GM15510 (cell line): Measurements from ENCODE around the gene STK32B.

Source experiments
- POLR2A ChIP-seq: IDR thresholded peaks from 3 replicates; pipeline ENCODE4 v1.6.1; 2011; ENCODE audit warnings: borderline replicate concordance; ENCODE audit not compliant: insufficient read length; ENCODE audit errors: extremely low read depth

The STK32B gene

DNA sequence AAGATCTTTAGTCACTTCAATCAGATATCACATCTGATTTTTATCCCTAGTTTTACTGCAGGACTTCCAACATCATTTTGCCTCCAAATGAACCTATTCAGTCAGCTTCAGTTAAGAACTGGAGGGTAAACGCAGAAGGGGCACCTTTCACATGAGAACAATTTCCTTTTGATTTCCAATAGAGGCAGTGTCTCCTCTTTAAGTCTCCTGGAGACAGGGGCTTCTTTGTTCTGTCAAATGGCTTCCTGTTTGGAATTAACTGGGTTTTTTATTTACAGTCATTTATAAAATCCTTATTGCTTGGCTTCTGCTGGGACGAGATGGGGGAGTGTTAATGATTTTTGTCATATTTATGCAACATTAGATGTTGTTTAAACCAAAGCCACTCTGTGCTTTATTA is 164.0 kb downstream of the STK32B start:
- no peak for TF ChIP-seq POLR2A

GRCh38 chr4:5217421-5217820 is 166.1 kb downstream of the STK32B start:
- TF ChIP-seq POLR2A = no peak

DNA sequence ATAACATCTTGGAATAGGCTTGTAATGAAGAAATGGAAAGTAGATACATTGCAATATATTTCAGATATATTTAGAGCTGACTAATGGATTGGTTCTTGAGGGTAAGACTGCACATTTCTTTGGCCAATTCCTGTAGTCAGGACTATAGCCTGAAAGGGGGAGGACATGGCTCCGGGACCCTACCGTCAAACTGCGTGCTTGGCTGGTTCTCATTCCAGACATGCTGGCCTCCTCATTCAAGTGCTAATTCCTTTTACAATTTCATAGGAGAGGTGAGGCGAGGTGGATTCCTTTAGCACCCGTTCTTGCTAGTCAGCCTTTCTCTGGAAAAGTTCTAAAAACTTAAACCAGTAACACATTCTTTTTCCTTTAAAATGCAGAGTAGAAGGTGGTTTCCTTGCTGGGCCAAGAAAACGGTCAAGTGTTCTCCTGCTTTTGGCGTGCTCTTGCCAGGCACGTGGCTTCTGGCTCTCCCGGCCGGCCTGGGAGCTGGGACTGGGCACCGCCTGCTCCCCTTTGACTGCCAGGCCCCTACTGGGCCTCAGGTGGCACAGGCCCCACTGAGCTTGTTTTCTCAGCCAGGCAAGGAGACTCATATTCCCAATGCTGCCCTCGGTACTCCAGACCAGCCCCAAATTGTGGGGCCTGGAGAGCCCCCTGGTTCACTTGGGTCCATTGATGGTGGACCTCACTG is 167.2 kb downstream of the STK32B start:
- no peak for TF ChIP-seq POLR2A

GRCh38 chr4:5220028-5220427 is 168.7 kb downstream of the STK32B start:
- TF ChIP-seq POLR2A = no peak

DNA sequence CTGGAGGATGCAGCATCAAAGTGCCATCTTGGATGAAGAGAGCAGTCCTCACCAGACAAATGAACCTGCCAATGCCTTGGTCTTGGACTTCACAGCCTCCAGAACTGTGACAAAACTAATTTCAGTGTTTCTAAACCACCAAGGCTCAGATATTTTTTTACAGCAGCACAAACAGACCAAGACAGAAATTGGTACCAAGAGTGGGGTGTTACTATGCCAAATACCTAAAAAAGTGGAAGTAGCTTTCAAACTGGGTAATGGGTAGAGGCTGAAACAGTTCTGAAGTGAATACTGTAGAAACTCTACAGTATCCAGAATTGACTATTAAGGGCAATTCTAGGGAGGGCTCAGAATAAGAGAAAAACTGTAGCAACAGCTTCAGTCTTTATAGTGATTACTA is 170.8 kb downstream of the STK32B start:
- no peak for TF ChIP-seq POLR2A

GRCh38 chr4:5222951-5223350 is 171.7 kb downstream of the STK32B start:
- no peak for TF ChIP-seq POLR2A

- no peak for TF ChIP-seq POLR2A
Observed at GRCh38 chr4:5224340-5224739, 173.1 kb downstream of the STK32B start.

DNA sequence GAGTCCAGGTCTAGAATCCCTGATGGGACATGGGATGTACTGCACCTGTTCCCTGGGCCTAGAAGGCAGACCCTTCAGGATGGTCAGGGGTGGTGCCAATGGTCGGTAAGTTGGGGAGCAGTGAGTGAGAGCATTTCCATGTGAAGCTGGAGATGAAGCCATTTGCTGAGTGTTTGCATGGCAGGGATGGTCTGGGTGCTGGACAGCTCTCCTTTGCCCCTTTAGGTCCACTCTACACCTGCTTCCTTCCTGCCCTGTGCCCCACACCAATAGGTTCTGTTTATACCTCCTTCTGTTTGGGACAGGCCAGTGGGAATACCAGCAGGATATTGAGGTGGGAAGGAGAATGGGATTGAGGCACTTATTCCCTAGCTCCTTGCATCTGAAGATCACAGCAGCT is 181.3 kb downstream of the STK32B start:
- TF ChIP-seq POLR2A = no peak

- no peak for TF ChIP-seq POLR2A
Observed at GRCh38 chr4:5237086-5237660, 185.9 kb downstream of the STK32B start.

- no peak for TF ChIP-seq POLR2A
Observed at GRCh38 chr4:5238173-5238572, 186.9 kb downstream of the STK32B start.

GRCh38 chr4:5247735-5248134 is 196.5 kb downstream of the STK32B start:
- no peak for TF ChIP-seq POLR2A

DNA sequence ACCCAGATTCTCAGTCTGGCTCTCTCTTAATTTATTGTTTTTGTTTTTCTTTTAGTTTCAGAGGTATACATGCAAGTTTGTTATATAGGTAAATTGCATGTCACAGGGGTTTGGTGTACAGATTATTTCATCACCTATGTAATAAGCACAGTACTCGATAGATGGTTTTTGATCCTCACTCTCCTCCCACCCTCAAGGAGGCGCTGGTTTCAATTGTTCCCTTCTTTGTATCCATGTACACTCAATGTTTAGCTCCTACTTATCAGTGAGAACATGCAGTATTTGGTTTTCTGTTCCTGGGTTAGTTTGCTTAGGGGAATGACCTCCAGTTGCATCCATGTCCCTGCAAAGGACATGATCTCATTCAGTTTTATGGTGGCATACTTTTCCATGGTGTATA is 198.4 kb downstream of the STK32B start:
- no peak for TF ChIP-seq POLR2A

GRCh38 chr4:5256421-5256820 is 205.1 kb downstream of the STK32B start:
- TF ChIP-seq POLR2A = no peak

GRCh38 chr4:5257086-5257485 is 205.8 kb downstream of the STK32B start:
- no peak for TF ChIP-seq POLR2A

GRCh38 chr4:5259471-5259870 is 208.2 kb downstream of the STK32B start:
- no peak for TF ChIP-seq POLR2A

DNA sequence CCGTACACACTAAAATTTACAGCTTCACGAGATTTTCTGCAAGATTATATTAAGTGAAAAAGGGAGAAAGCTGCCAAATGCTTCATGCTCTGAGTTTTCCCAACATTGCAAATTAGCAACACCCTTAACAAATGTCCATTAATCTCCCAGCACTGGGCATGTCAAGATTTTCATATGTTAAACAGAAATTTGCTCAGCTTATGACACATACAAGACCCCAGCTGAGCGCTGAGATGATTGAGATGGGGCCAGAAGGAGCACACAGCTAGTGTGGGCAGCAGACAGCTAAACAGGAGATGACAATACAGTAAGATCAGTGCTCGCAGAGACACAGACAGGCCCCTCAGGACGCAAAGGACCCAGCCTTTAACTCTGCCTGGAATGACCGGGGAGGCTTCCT is 208.8 kb downstream of the STK32B start:
- no peak for TF ChIP-seq POLR2A
